ENCODE measurements around the gene GPD2.
"Not testable (repeated sequence)": the region's sequence is repeated elsewhere in the genome, so short reads cannot be mapped to it uniquely, and the experiment has no call there.

GPD2 gene

GRCh38 chr2:156476021-156476849 lies 40.1 kb downstream of the GPD2 start:
- DNase-seq: no peak

GRCh38 chr2:156476850-156477206 lies 40.6 kb downstream of the GPD2 start:
- DNase-seq: no peak

- no peak for DNase-seq
Measured at GRCh38 chr2:156480376-156480775, 44.2 kb downstream of the GPD2 start.

GRCh38 chr2:156481312-156481711 lies 45.1 kb downstream of the GPD2 start:
- no peak for DNase-seq

- no peak for DNase-seq
Measured at GRCh38 chr2:156483741-156484173, 47.6 kb downstream of the GPD2 start.

- DNase-seq: no peak
Measured at GRCh38 chr2:156486147-156486546, 50.0 kb downstream of the GPD2 start.

- no peak for DNase-seq
Measured at GRCh38 chr2:156486614-156487013, 50.4 kb downstream of the GPD2 start.

GRCh38 chr2:156489195-156489594 lies 53.0 kb downstream of the GPD2 start:
- no peak for DNase-seq

GRCh38 chr2:156489750-156490465 lies 53.7 kb downstream of the GPD2 start:
- DNase-seq: no peak

- DNase-seq: no peak
Measured at GRCh38 chr2:156490466-156490840, 54.3 kb downstream of the GPD2 start.

GRCh38 chr2:156491176-156491575 lies 55.0 kb downstream of the GPD2 start:
- DNase-seq: no peak

GRCh38 chr2:156492979-156493378 lies 56.8 kb downstream of the GPD2 start:
- no peak for DNase-seq

- not testable (repeated sequence) for DNase-seq
Measured at GRCh38 chr2:156495998-156496397, 59.8 kb downstream of the GPD2 start.

- DNase-seq: no peak
Measured at GRCh38 chr2:156505696-156506095, 69.5 kb downstream of the GPD2 start.

- DNase-seq: no peak
Measured at GRCh38 chr2:156511122-156511521, 74.9 kb downstream of the GPD2 start.

GRCh38 chr2:156511803-156512202 lies 75.6 kb downstream of the GPD2 start:
- DNase-seq: no peak

GRCh38 chr2:156512451-156512850 lies 76.3 kb downstream of the GPD2 start:
- DNase-seq: no peak

- no peak for DNase-seq
Measured at GRCh38 chr2:156513219-156513618, 77.0 kb downstream of the GPD2 start.

GRCh38 chr2:156517419-156517818 lies 81.2 kb downstream of the GPD2 start:
- DNase-seq: no peak

GRCh38 chr2:156518138-156518537 lies 82.0 kb downstream of the GPD2 start:
- DNase-seq: no peak

GRCh38 chr2:156522864-156523440 lies 86.8 kb downstream of the GPD2 start:
- DNase-seq: no peak

GRCh38 chr2:156526950-156527636 lies 90.9 kb downstream of the GPD2 start:
- no peak for DNase-seq

GRCh38 chr2:156528583-156528982 lies 92.4 kb downstream of the GPD2 start:
- DNase-seq: not testable (repeated sequence)

All from NCI-H2107 (cell line).